Midbrain (tissue), 1 donor: ENCODE measurements around the gene PRSS56.

Source experiments
- DNase-seq: peaks from one replicate; lab custom pipeline; 2025; lab: John Stamatoyannopoulos, UW

Gene PRSS56

DNA sequence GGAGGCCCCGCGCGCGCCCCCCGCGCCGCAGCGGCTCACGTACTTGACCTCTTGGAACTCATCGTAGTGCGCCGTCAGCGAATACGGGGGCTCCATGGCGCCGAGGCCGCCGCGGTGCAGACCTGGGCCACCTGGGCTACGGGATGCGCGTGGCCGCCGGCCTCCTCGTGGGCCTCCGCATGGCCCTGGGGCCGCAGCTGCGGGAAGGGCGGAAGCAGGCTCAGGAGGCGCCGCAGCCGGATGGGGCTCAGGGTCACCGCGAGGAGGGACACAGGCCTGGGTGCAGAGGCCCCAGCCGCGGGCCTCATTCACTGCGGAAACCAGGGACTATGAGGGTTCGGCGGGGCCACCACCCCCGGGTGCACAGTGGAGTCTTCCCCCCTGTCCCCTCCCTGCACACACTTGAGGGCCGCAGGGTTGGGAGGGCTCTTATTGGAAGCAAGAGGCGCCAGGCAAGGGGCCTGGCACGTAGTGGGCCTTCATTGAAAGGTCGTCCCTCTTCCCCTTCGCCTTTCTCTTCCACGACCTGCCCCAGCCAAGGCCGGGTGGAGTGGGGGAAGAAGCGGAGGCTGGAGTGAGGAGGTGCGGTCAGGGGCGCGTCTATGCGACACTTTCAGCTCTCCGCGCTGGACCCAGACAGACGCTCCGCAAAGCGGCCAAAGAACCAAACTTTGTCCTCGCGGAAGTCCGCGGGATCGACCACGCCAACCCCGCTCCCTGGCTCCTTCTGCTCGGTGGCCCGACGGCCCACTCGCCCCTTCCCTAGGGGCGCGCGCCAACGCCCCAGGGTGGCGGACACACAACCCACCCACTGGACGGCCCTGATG is 33.4 kb upstream of the PRSS56 start:
- DNase-seq: no peak

- no peak for DNase-seq
Observed at GRCh38 chr2:232487385-232488096, 32.6 kb upstream of the PRSS56 start, which contains the start of gene ECEL1. ECEL1 (minus strand) TSS chr2:232487834; CDS start chr2:232486653, 1,181 bp downstream.

DNA sequence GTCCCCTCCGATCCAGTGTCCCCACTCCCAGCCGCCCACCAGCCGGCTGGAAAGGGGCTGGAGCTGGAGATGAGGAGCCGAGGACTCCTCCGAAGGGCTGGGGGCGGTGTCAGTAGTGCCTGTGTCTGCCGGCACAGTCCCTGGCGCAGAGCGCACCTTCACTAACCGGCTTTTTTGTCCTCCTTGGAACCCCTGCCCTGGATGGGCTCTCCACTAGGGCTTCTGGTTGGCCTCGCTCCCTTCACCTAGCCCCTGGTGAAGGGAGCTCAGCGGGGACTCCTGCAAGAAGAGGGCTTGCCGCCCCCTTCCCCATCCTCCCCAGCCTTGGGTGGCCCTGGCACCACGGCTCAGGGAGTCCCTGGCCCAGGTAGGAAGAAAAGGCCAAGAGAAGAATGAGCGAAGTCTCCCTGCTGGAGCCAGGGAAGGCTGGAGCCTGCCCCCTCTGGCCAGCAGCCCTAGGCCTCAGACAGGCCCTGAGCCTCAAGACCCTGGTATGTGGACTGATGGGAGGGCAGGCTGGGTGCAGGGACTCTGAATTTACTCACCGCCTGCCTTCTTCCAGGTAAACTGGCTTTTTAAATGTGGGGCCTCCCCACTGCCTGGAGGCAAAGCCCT is 32.0 kb upstream of the PRSS56 start:
- DNase-seq: no peak

DNA sequence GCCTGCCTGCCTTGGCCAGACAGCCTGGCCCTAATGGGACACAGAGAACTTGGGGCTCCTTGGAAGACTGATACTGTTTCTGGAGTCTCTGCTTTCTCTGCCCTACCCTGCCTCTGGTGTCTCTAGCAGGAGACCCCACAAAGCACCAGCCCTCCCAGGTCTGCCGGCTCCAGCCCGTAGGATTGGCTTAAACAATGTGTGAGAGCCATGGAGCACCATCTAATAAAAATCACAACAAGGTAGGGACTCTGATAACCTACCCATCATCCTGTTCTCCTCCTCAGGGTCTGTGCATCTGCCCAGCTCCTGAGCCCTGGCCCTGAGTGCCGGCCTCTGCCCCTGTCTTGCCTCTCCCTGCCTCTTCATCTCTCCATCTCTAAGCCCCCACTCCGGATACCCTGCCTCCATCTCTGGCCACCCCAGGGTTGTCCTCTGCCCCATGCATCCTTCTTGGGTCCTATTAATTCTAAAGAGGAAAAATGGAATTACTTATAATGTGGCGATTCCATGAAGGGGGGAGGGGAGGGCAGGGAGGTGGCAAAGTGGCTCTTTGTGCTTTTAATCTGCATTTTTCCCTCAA is 31.4 kb upstream of the PRSS56 start:
- no peak for DNase-seq

GRCh38 chr2:232489516-232490220 is 30.5 kb upstream of the PRSS56 start:
- DNase-seq: no peak

GRCh38 chr2:232490221-232491138 is 29.7 kb upstream of the PRSS56 start:
- DNase-seq: no peak

DNA sequence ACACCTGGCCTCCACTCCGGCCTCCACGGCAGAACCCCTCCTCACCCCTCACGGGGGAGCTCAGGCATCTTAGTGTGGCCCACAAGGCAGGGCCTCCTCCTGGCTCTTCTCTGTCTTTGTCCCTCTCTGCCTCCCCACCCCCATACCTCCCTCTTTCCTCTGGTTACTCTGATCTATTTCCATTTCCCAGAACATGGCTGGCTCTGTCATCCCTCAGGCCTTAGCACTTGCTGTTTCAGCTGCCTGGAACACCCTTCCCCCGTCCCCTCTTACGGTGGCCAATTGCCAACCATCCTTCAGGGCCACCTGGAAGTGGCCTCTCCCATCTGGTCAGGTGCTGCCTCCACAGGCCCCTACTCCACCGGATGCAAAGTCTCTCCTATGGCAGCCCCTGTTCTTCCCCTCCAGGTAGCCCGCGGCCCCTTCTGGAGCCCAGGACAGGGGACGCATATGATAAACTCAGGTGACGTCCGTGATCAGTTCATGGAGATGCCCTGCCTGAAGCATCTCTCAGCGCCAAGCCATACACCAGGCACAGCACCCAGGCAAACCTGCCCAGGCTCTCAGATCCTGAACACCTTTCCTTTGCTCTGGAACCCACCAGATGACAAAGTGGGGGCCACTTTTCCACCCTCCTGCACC is 28.9 kb upstream of the PRSS56 start:
- DNase-seq: no peak

GRCh38 chr2:232492236-232492848 is 27.8 kb upstream of the PRSS56 start:
- no peak for DNase-seq

- no peak for DNase-seq
Observed at GRCh38 chr2:232492963-232493700, 27.1 kb upstream of the PRSS56 start.

- no peak for DNase-seq
Observed at GRCh38 chr2:232493701-232494474, 26.3 kb upstream of the PRSS56 start.

DNA sequence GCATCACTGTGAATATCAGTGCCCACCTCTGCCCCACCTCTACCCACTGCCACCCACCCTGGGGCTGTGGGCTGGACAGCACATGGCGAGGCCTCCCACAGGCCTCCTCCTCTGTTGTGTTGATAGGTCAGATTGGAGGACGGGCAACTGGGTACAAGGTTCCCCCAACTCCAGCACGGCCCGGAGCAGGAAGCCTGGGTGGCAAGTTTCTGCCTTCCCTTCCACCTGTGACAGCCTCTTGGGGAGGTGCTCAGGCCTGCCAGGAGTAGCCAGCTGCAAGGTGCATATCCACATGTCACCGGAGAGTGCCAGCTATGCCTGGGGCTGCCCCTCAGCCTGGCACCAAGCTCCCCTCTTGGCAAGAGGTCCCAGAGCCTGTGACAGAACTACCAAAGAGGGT is 25.6 kb upstream of the PRSS56 start:
- no peak for DNase-seq

GRCh38 chr2:232495292-232495691 is 24.9 kb upstream of the PRSS56 start:
- no peak for DNase-seq

DNA sequence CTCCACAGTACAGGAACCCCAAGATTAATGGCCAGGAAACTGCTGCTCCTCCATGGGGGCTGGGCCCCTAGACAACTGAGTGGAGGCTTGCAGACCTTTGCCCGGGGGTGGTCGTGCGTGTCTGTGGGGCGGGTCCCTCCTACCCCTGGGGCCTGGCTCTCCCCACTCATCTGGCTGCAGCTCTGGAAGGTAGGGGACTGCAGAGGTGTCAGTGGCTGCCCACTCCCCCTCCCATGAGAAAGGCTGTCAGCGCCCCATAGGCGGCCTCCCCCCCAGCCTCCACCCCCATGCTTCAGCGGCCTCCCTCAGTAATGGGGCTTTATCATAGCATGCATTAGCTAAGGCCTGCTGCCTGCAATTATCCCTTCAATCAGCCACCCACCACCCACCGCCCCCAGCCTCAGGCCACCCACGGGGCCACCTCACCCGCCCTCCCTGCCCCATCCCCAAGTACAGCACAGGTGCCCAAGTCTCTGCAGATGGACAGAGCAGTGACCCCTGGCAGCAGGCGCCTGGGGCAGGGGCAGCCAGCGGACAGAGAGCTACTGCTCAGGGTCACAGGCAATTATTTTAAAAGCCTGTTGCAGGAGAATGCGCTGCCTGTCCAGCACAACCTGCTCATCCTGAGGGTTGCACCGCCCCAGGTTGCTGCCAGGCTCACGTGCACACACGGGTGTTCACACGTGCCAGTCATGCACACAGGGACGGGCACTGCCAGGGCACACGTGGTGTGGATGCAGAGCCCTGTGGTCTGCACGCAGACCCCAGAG is 23.5 kb upstream of the PRSS56 start:
- no peak for DNase-seq

DNA sequence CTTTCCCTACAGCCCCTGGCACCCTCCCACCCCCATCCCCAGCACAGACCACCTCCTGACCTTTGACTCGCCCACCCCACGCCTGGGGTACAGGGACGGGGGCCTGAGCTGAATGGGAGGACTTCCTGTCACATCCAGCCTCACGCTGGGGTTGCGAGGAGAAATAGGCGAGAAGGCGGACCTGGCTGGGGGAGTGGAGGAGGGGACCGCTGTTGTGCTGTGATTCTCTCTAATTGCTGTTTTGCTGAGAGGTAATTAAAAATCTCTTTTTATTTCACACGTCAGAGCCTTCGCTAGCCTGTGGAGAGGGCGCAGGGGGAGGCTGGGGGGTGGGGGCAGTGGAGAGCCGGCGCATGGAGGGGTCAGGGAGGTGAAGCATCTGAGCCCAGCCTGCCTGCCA is 22.8 kb upstream of the PRSS56 start:
- no peak for DNase-seq

DNA sequence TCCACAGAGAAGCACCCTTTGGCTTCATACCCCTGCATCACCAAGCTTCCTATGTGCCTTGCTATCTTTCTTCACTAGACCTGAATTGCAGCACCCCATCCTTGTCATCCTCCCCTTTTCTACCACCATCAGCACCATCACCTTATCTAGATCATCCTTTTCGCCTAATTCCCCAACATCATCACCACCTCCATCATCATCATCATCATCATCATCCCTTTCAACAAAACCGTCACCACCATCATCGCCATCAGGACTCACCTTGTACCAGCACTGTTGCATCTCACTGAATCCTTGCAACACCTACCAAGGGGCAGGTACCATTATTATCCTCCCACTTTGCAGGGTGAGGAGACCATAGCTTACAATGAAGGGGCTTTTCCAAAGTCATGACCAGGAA is 21.7 kb upstream of the PRSS56 start:
- no peak for DNase-seq

DNA sequence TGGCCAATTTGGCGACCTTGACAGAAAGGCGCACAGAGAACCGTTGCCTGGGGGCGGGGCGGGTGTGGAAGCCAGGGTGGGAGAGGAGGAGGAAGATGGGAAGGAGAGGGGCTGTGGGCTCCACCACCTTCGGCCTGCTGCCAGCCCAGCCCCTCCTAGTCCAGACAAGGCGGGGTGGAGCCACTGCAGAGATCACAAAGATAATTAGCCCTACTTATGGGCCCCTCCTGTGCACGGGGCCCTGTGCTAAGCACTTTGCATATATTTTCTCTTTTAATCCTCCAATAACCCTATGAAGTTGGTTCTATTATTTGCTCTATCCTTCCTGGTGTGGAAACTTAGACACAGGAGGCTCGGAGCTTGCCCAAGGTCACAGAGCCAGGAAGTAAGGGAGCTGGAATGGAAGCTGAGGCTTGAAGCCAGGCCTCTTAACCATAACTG is 18.8 kb upstream of the PRSS56 start:
- no peak for DNase-seq

GRCh38 chr2:232501794-232502390 is 18.3 kb upstream of the PRSS56 start:
- no peak for DNase-seq
